Activated CD4-positive, alpha-beta T cell treated with anti-CD3 and anti-CD28 coated beads for 24 hours (primary cell): ENCODE results near the gene KIAA0319L.

Source experiments
- DNase-seq, 2 donors: peaks; one replicate each; pipeline ENCODE4 v3.0.0-alpha.2; 2020; ENCODE audit warnings: low read depth in 2 of 2

Gene KIAA0319L

GRCh38 chr1:35386290-35386689 lies 170.9 kb downstream of the KIAA0319L start:
- DNase-seq = no peak
